Upper lobe of left lung (tissue), 4 donors: ENCODE results near the gene CLCA1.

Experiments used
- EP300 ChIP-seq, 4 donors: sonication (generic); formaldehyde crosslinking; IDR thresholded peaks; one replicate each; pipeline ENCODE4 v1.5.1; 2017; ENCODE audit warnings: antibody characterized with exemption in 4 of 4, control low read depth in 2 of 4
- POLR2A ChIP-seq, 4 donors: fragments of 450-650 bp; IDR thresholded peaks; one replicate each; pipeline ENCODE4 v1.5.1; 2016 to 2017; ENCODE audit warnings: antibody characterized with exemption in 4 of 4, mild to moderate bottlenecking in 2 of 4
- TF ChIP-seq, protein P1 (sequence below), 6 experiments: fragments of 450-650 bp in 4 of 6; fragments of 200-600 bp in 2 of 6; sonication (generic) in 2 of 6; IDR thresholded peaks; one replicate each; pipeline ENCODE4 v1.5.1; 2016 to 2019; ENCODE audit warnings: antibody characterized with exemption in 6 of 6

GRCh38 chr1:86460998-86461397 lies 7.7 kb upstream of the CLCA1 start:
- TF ChIP-seq, protein P1, sequence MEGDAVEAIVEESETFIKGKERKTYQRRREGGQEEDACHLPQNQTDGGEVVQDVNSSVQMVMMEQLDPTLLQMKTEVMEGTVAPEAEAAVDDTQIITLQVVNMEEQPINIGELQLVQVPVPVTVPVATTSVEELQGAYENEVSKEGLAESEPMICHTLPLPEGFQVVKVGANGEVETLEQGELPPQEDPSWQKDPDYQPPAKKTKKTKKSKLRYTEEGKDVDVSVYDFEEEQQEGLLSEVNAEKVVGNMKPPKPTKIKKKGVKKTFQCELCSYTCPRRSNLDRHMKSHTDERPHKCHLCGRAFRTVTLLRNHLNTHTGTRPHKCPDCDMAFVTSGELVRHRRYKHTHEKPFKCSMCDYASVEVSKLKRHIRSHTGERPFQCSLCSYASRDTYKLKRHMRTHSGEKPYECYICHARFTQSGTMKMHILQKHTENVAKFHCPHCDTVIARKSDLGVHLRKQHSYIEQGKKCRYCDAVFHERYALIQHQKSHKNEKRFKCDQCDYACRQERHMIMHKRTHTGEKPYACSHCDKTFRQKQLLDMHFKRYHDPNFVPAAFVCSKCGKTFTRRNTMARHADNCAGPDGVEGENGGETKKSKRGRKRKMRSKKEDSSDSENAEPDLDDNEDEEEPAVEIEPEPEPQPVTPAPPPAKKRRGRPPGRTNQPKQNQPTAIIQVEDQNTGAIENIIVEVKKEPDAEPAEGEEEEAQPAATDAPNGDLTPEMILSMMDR (IDR thresholded peaks at IDR 0.05) = no peak
- TF ChIP-seq EP300 (IDR thresholded peaks at IDR 0.05) = no peak
- TF ChIP-seq POLR2A (IDR thresholded peaks at IDR 0.05) = no peak
